IMR-90 (cell line): ENCODE results near the gene ALPI. TPM values are rescaled to one million over a fixed set of nuclear protein-coding genes. Genes with fewer than 3 reads are reported as not detected.

Experiments
- ATAC-seq: fragments of 200-7000 bp; cut with Tn5 transposase; 2 replicates; pipeline ENCODE4 v1.9.1; 2020; ENCODE audit warnings: low read depth, mild to moderate bottlenecking, moderate library complexity
- BruUV-seq: library from RNA; stranded (reverse); fragments of 400-500 nt; replicated peaks from 2 replicates; lab custom pipeline; 2021; lab: Mats Ljungman, UMichigan
- CTCF ChIA-PET: fragments of 300-600 bp; formaldehyde crosslinking; extraction: SDS; loops from one replicate; lab custom pipeline; 2021; ENCODE audit warnings: antibody characterized with exemption; lab: Yijun Ruan, JAX
- POLR2A ChIA-PET: fragments of 300-600 bp; sonication (Branson Sonifier 250); formaldehyde crosslinking; loops from one replicate; lab custom pipeline; 2022; ENCODE audit warnings: antibody characterized with exemption; ENCODE audit not compliant: unreplicated experiment; lab: Charles Lee
- DNase-seq: peaks from one replicate; pipeline ENCODE4 v3.0.0; 2013
- H2AFZ ChIP-seq: replicated peaks from 2 replicates; pipeline ENCODE3; 2013; ENCODE audit warnings: low read length, mild to moderate bottlenecking; ENCODE audit not compliant: poor library complexity
- H2AK5ac ChIP-seq: 2 replicates; pipeline ENCODE4 v1.6.1; 2013; ENCODE audit warnings: low read depth, low read length, inconsistent platforms
- H2AK9ac ChIP-seq: replicated peaks from 2 replicates; pipeline ENCODE3; 2013; ENCODE audit warnings: mild to moderate bottlenecking, low read depth, low read length, moderate library complexity; ENCODE audit not compliant: poor library complexity
- H2BK120ac ChIP-seq: 2 replicates; pipeline ENCODE4 v1.6.1; 2013; ENCODE audit warnings: low read depth, low read length, inconsistent platforms
- H2BK15ac ChIP-seq: 3 replicates; pipeline ENCODE4 v1.6.1; 2013; ENCODE audit warnings: low read depth, low read length, inconsistent platforms
- H2BK20ac ChIP-seq: 2 replicates; pipeline ENCODE4 v1.6.1; 2013; ENCODE audit warnings: low read depth, mild to moderate bottlenecking, inconsistent platforms, low read length, moderate library complexity
- H2BK5ac ChIP-seq: 2 replicates; pipeline ENCODE4 v1.6.1; 2013; ENCODE audit warnings: mild to moderate bottlenecking, low read depth, low read length, inconsistent platforms; ENCODE audit not compliant: poor library complexity, severe bottlenecking
- H3K14ac ChIP-seq: replicated peaks from 2 replicates; pipeline ENCODE4 v1.6.1; 2013; ENCODE audit warnings: low read depth, low read length, inconsistent platforms
- H3K18ac ChIP-seq: 2 replicates; pipeline ENCODE4 v1.6.1; 2013; ENCODE audit warnings: low read depth, low read length, control low read depth
- H3K23ac ChIP-seq: 2 replicates; pipeline ENCODE4 v1.6.1; 2013; ENCODE audit warnings: low read depth, low read length, inconsistent platforms
- H3K27ac ChIP-seq: 2 replicates; pipeline ENCODE4 v1.5.1; 2013; ENCODE audit warnings: mild to moderate bottlenecking, control low read depth, low read length; ENCODE audit not compliant: insufficient read depth
- H3K27me3 ChIP-seq: 2 replicates; pipeline ENCODE4 v1.6.1; 2013; ENCODE audit warnings: low read length; ENCODE audit not compliant: control insufficient read depth, insufficient read depth
- H3K36me3 ChIP-seq: 2 replicates; pipeline ENCODE4 v1.6.1; 2013; ENCODE audit warnings: low read length, mixed read lengths; ENCODE audit not compliant: control insufficient read depth, insufficient read depth
- H3K4ac ChIP-seq: 2 replicates; pipeline ENCODE4 v1.6.1; 2013; ENCODE audit warnings: low read depth, low read length, inconsistent platforms
- H3K4me1 ChIP-seq: 2 replicates; pipeline ENCODE4 v1.6.1; 2013; ENCODE audit warnings: low read length, mixed read lengths; ENCODE audit not compliant: control insufficient read depth, insufficient read depth
- H3K4me2 ChIP-seq: 2 replicates; pipeline ENCODE4 v1.6.1; 2013; ENCODE audit warnings: low read depth, mild to moderate bottlenecking, control low read depth, low read length, moderate library complexity
- H3K4me3 ChIP-seq: 2 replicates; pipeline ENCODE4 v1.5.1; 2013; ENCODE audit warnings: low read depth, mild to moderate bottlenecking, control low read depth, low read length, moderate library complexity; ENCODE audit not compliant: insufficient read depth
- H3K56ac ChIP-seq: 2 replicates; pipeline ENCODE4 v1.6.1; 2013; ENCODE audit warnings: low read length, inconsistent platforms; ENCODE audit not compliant: insufficient read depth; ENCODE audit errors: extremely low read depth
- H3K79me1 ChIP-seq, 2 experiments: 2 replicates each; pipeline ENCODE4 v1.6.1; 2013; ENCODE audit warnings: low read length in 2 of 2, inconsistent platforms in 1 of 2, low read depth in 1 of 2
- H3K9ac ChIP-seq: 2 replicates; pipeline ENCODE4 v1.6.1; 2013; ENCODE audit warnings: low read depth, low read length, control low read depth
- H3K9me1 ChIP-seq: 2 replicates; pipeline ENCODE4 v1.6.1; 2013; ENCODE audit warnings: low read length, inconsistent platforms; ENCODE audit not compliant: insufficient read depth
- H3K9me3 ChIP-seq: 2 replicates; pipeline ENCODE4 v1.6.1; 2013; ENCODE audit warnings: low read length; ENCODE audit not compliant: control insufficient read depth, insufficient read depth
- H4K20me1 ChIP-seq: 2 replicates; pipeline ENCODE4 v1.6.1; 2013; ENCODE audit warnings: low read length, inconsistent platforms; ENCODE audit not compliant: insufficient read depth
- H4K5ac ChIP-seq: 2 replicates; pipeline ENCODE4 v1.6.1; 2013; ENCODE audit warnings: mild to moderate bottlenecking, low read depth, low read length, control low read depth
- H4K8ac ChIP-seq, 2 experiments: 2 replicates each; pipeline ENCODE4 v1.6.1; 2013; ENCODE audit warnings: low read depth in 2 of 2, low read length in 2 of 2, control low read depth in 1 of 2, inconsistent platforms in 1 of 2
- H4K91ac ChIP-seq: 2 replicates; pipeline ENCODE4 v1.6.1; 2013; ENCODE audit warnings: low read depth, low read length, inconsistent platforms; ENCODE audit not compliant: insufficient read depth
- BHLHE40 ChIP-seq: fragments of 150-350 bp; IDR thresholded peaks from 2 replicates; pipeline ENCODE4 v1.6.1; 2016; ENCODE audit warnings: mild to moderate bottlenecking, low read depth, low read length
- CEBPB ChIP-seq: IDR thresholded peaks from 2 replicates; pipeline ENCODE4 v1.6.1; 2012; ENCODE audit warnings: low read depth, low read length, improper control_type of control experiment
- CHD1 ChIP-seq: IDR thresholded peaks from 2 replicates; pipeline ENCODE4 v1.6.1; 2012; ENCODE audit warnings: low read depth, low read length, improper control_type of control experiment
- FOS ChIP-seq: fragments of 150-350 bp; IDR thresholded peaks from 2 replicates; pipeline ENCODE4 v1.6.1; 2016; ENCODE audit warnings: low read depth, low read length
- MAFK ChIP-seq: IDR thresholded peaks from 2 replicates; pipeline ENCODE4 v1.6.1; 2012; ENCODE audit warnings: low read depth, low read length, improper control_type of control experiment
- MAZ ChIP-seq: IDR thresholded peaks from 2 replicates; pipeline ENCODE4 v1.6.1; 2012; ENCODE audit warnings: low read depth, mild to moderate bottlenecking, low read length, improper control_type of control experiment, moderate library complexity, borderline replicate concordance
- MXI1 ChIP-seq: IDR thresholded peaks from 2 replicates; pipeline ENCODE4 v1.6.1; 2012; ENCODE audit warnings: low read depth, mild to moderate bottlenecking, low read length, moderate library complexity, borderline replicate concordance
- NFE2L2 ChIP-seq: fragments of 150-350 bp; IDR thresholded peaks from 2 replicates; pipeline ENCODE4 v1.6.1; 2016; ENCODE audit warnings: low read depth, mild to moderate bottlenecking, low read length
- POLR2A ChIP-seq: IDR thresholded peaks from 2 replicates; pipeline ENCODE4 v1.6.1; 2012; ENCODE audit warnings: mild to moderate bottlenecking, low read depth, low read length
- RAD21 ChIP-seq: IDR thresholded peaks from 2 replicates; pipeline ENCODE4 v1.6.1; 2012; ENCODE audit warnings: low read length, improper control_type of control experiment
- RCOR1 ChIP-seq: IDR thresholded peaks from 2 replicates; pipeline ENCODE4 v1.6.1; 2012; ENCODE audit warnings: mild to moderate bottlenecking, low read length, improper control_type of control experiment; ENCODE audit not compliant: insufficient replicate concordance
- RFX5 ChIP-seq: IDR thresholded peaks from 2 replicates; pipeline ENCODE4 v1.8.0; 2012; ENCODE audit warnings: low read depth, mild to moderate bottlenecking, low read length, moderate library complexity
- SMC3 ChIP-seq: fragments of 150-350 bp; IDR thresholded peaks from 2 replicates; pipeline ENCODE4 v1.6.1; 2016; ENCODE audit warnings: low read depth, mild to moderate bottlenecking, antibody characterized with exemption, low read length, moderate library complexity
- USF2 ChIP-seq: fragments of 150-350 bp; IDR thresholded peaks from 2 replicates; pipeline ENCODE4 v1.6.1; 2017; ENCODE audit warnings: mild to moderate bottlenecking, antibody characterized with exemption, low read length, low read depth
- WGBS, 2 experiments: methylation state at CpG; one replicate each; pipeline versions ENCODE4 v1.1.5 to v1.1.7; 2013; ENCODE audit warnings: missing lambda C conversion rate in 2 of 2; ENCODE audit not compliant: insufficient read length in 1 of 2; ENCODE audit errors: extremely low coverage in 2 of 2; 5-methylcytosine and 5-hydroxymethylcytosine counted together
- dilution Hi-C: fragments of 300-500 bp; cut with HindIII; formaldehyde crosslinking; loops from one replicate; pipeline ENCODE4 v1.14.3; 2018; ENCODE audit warnings: low sequenced_read_pairs; ENCODE audit not compliant: unreplicated experiment
- in situ Hi-C: fragments of 300-500 bp; cut with MboI; formaldehyde crosslinking; loops from 3 replicates; pipeline ENCODE4 v1.14.3; 2019; ENCODE audit warnings: low sequenced_read_pairs, inconsistent platforms, mixed read lengths
- intact Hi-C: fragments of 100-400 bp; cut with micrococcal nuclease; formaldehyde crosslinking; loops from 2 replicates; pipeline ENCODE4 v1.10.0; 2022
- polyA plus RNA-seq, 3 experiments: library from polyadenylated mRNA; depleted of rRNA; stranded (reverse); fragments of >200 nt; gene quantifications; 2 replicates each; pipeline ENCODE4 v1.2.3, GENCODE V29; 2012; ENCODE audit warnings: low replicate concordance in 1 of 3
- total RNA-seq: library from RNA; depleted of rRNA; stranded (reverse); fragments of >200 nt; gene quantifications from 2 replicates; pipeline ENCODE4 v1.2.3, GENCODE V29; 2012
- TF ChIP-seq, protein P1 (sequence below): fragments of 150-350 bp; IDR thresholded peaks from 2 replicates; pipeline ENCODE4 v1.6.1; 2016; ENCODE audit warnings: low read depth, mild to moderate bottlenecking, low read length, moderate library complexity, borderline replicate concordance
- TF ChIP-seq, protein P2 (sequence below): conservative IDR thresholded peaks from 2 replicates; pipeline ENCODE4 v1.5.1; 2012; ENCODE audit warnings: mild to moderate bottlenecking, low read depth, low read length, improper control_type of control experiment

ALPI gene
- total and polyA plus RNA-seq, 2 of the 4 experiments (the other 2 are of a cell fraction) = not detected

- DNase-seq = no peak
- H4K5ac ChIP-seq = no peak overlapping the region
- dilution Hi-C loops (no loop called here), intact Hi-C loops (no loop called here), in situ Hi-C loops (no loop called here)
- H3K9ac ChIP-seq = no peak overlapping the region
- no TSS peak for BruUV-seq
- WGBS, 2 experiments = 80% methylated on average over 1 of the region's 5 CpGs; no CpG with 5 or more reads in 1 of the 2 experiments
- no peak overlapping the region for H4K8ac ChIP-seq
- H3K79me1 ChIP-seq = no peaks in the 10 kb centered on the region
- H2BK15ac ChIP-seq = no peak overlapping the region
- POLR2A ChIA-PET = no interaction called here
- CTCF ChIA-PET = no interaction called here
- H3K14ac ChIP-seq = no peak overlapping the region
- TF ChIP-seq CHD1 (no peak), BHLHE40 (no peak), POLR2A (no peak), NFE2L2 (no peak), MAFK (no peak), RCOR1 (no peak), SMC3 (no peak), RAD21 (no peak), MXI1 (no peak), CEBPB (no peak), FOS (no peak), MAZ (no peak), RFX5 (no peak), USF2 (no peak)
- TF ChIP-seq, protein P1, sequence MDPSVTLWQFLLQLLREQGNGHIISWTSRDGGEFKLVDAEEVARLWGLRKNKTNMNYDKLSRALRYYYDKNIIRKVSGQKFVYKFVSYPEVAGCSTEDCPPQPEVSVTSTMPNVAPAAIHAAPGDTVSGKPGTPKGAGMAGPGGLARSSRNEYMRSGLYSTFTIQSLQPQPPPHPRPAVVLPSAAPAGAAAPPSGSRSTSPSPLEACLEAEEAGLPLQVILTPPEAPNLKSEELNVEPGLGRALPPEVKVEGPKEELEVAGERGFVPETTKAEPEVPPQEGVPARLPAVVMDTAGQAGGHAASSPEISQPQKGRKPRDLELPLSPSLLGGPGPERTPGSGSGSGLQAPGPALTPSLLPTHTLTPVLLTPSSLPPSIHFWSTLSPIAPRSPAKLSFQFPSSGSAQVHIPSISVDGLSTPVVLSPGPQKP = no peak
- TF ChIP-seq, protein P2, sequence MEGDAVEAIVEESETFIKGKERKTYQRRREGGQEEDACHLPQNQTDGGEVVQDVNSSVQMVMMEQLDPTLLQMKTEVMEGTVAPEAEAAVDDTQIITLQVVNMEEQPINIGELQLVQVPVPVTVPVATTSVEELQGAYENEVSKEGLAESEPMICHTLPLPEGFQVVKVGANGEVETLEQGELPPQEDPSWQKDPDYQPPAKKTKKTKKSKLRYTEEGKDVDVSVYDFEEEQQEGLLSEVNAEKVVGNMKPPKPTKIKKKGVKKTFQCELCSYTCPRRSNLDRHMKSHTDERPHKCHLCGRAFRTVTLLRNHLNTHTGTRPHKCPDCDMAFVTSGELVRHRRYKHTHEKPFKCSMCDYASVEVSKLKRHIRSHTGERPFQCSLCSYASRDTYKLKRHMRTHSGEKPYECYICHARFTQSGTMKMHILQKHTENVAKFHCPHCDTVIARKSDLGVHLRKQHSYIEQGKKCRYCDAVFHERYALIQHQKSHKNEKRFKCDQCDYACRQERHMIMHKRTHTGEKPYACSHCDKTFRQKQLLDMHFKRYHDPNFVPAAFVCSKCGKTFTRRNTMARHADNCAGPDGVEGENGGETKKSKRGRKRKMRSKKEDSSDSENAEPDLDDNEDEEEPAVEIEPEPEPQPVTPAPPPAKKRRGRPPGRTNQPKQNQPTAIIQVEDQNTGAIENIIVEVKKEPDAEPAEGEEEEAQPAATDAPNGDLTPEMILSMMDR = no peak
- H2AFZ ChIP-seq = peak overlapping the region; percentile 43
- H3K18ac ChIP-seq = no peak overlapping the region
- peaks cover 52% of the 10 kb centered on the region for H3K27me3 ChIP-seq
- no peak overlapping the region for H3K4me2 ChIP-seq
- no peak overlapping the region for H3K23ac ChIP-seq
- H3K9me3 ChIP-seq = no peaks in the 10 kb centered on the region
- no peak for ATAC-seq
- no peaks in the 10 kb centered on the region for H3K9me1 ChIP-seq
- no peaks in the 10 kb centered on the region for H3K4me1 ChIP-seq
- H2BK20ac ChIP-seq = no peak overlapping the region
- no peak overlapping the region for H2BK5ac ChIP-seq
- no peaks in the 10 kb centered on the region; the same call in 1 of the 2 replicates for H4K20me1 ChIP-seq
- no peaks in the 10 kb centered on the region for H3K36me3 ChIP-seq
- no peak overlapping the region for H4K91ac ChIP-seq
- H2AK5ac ChIP-seq = no peak overlapping the region
- H2BK120ac ChIP-seq = no peak overlapping the region
- no peak overlapping the region for H3K27ac ChIP-seq
- no peak overlapping the region for H3K56ac ChIP-seq
- no peak overlapping the region for H3K4me3 ChIP-seq
- no peak overlapping the region for H2AK9ac ChIP-seq
- no peak overlapping the region for H3K4ac ChIP-seq
Measured at GRCh38 chr2:232494542-232494941, 38.6 kb downstream of the ALPI start.
